ENCODE data around the gene USP53. TPM values are rescaled to one million over a fixed set of nuclear protein-coding genes. Genes with fewer than 3 reads are reported as not detected.

USP53 gene
- polyA plus RNA-seq, 2 of the 4 experiments (the other 2 are of a cell fraction): 10.2 to 50.7 TPM

DNA sequence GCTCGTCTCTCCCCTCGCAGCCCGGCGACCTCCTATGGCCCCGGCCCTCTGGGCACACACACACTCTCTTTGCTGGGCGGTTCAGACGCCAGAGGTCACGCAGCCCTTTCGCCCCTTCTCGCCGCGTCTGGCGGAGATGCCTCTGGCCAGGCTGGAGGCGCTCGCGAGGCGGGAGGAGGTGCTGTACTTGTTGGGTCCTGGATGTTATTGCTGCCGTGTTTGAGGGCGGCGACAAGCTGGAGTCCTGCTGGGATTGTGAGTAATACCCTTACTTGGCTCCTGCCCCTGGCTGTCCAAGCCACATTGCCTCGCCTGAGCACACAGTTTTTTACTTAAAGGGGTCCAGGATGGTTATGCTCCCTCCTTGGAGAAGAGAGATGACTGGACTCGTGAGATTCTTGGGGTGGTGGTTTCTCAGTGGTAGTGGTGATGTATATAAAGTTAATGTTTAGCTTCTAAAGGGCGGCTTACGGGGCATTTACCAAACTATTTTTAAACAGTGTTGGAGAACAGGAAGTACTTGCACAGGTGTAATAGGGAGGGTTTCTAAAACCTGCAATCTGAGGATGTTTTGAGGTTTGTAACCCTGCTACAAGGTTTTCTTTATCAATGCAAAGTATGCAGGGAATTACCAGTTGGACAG, 572 bp downstream of the USP53 start (continued):
- TF ChIP-seq BCL3 (IDR thresholded peaks at IDR 0.05) (no peak; the same call in 2 of the 3 replicates), JUN (IDR thresholded peaks at IDR 0.05) (peak in 1 of 2 experiments; percentile 3; a peak in 2 of 5 replicates)
- TF ChIP-seq, protein P1, sequence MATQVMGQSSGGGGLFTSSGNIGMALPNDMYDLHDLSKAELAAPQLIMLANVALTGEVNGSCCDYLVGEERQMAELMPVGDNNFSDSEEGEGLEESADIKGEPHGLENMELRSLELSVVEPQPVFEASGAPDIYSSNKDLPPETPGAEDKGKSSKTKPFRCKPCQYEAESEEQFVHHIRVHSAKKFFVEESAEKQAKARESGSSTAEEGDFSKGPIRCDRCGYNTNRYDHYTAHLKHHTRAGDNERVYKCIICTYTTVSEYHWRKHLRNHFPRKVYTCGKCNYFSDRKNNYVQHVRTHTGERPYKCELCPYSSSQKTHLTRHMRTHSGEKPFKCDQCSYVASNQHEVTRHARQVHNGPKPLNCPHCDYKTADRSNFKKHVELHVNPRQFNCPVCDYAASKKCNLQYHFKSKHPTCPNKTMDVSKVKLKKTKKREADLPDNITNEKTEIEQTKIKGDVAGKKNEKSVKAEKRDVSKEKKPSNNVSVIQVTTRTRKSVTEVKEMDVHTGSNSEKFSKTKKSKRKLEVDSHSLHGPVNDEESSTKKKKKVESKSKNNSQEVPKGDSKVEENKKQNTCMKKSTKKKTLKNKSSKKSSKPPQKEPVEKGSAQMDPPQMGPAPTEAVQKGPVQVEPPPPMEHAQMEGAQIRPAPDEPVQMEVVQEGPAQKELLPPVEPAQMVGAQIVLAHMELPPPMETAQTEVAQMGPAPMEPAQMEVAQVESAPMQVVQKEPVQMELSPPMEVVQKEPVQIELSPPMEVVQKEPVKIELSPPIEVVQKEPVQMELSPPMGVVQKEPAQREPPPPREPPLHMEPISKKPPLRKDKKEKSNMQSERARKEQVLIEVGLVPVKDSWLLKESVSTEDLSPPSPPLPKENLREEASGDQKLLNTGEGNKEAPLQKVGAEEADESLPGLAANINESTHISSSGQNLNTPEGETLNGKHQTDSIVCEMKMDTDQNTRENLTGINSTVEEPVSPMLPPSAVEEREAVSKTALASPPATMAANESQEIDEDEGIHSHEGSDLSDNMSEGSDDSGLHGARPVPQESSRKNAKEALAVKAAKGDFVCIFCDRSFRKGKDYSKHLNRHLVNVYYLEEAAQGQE (IDR thresholded peaks at IDR 0.05): no peak; the same call in 1 of the 2 replicates
- TF ChIP-seq, protein P2, sequence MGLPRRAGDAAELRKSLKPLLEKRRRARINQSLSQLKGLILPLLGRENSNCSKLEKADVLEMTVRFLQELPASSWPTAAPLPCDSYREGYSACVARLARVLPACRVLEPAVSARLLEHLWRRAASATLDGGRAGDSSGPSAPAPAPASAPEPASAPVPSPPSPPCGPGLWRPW (IDR thresholded peaks at IDR 0.05): no peak

GRCh38 chr4:119218093-119218492, 5.6 kb downstream of the USP53 start:
- H3K9me3 ChIP-seq: no peaks in the 10 kb centered on the region
- POLR2A ChIA-PET: no interaction called here
- CTCF ChIA-PET: no interaction called here
- no peak overlapping the region for H3K4me3 ChIP-seq
- FAIRE-seq (no peak), ATAC-seq (no peak), DNase-seq (ENCODE audit: low read depth in 1 of 2, low spot score in 1 of 2) (no peak)
- peaks cover 36% of the 10 kb centered on the region; the same call in 2 of the 3 replicates for H3K4me1 ChIP-seq
- H3K27ac ChIP-seq: no peak overlapping the region
- WGBS (ENCODE audit: missing lambda C conversion rate): 95% methylated on average over 1 of the region's 1 CpG
- H3K4me2 ChIP-seq: peak overlapping the region; percentile 82; the same call in 2 of the 3 replicates
- TF ChIP-seq HEYL (CRISPR knock-in tag; IDR thresholded peaks at IDR 0.05) (no peak), POLR2AphosphoS2 (conservative IDR thresholded peaks at IDR 0.05; ENCODE audit: low read length) (no peak), MAZ (IDR thresholded peaks at IDR 0.05; ENCODE audit: borderline replicate concordance, low read depth, low read length) (no peak), MAFK (IDR thresholded peaks at IDR 0.05; ENCODE audit: partially characterized antibody) (peak; percentile 48), CHD2 (IDR thresholded peaks at IDR 0.05; ENCODE audit: low read length, partially characterized antibody) (no peak), CEBPB (IDR thresholded peaks at IDR 0.05) (no peak), ZC3H11A (IDR thresholded peaks at IDR 0.05) (no peak), ATOH8 (CRISPR knock-in tag; IDR thresholded peaks at IDR 0.05; ENCODE audit: low read depth) (no peak), EP300 (IDR thresholded peaks at IDR 0.05) (no peak)

- Histone ChIP-seq H3K4me2 (no peak overlapping the region), H3K4me1 (peaks cover 22% of the 10 kb centered on the region; the same call in 2 of the 3 replicates), H3K27ac (no peak overlapping the region), H3K9me3 (no peaks in the 10 kb centered on the region), H3K4me3 (no peak overlapping the region)
- DNase-seq (ENCODE audit: low read depth in 1 of 2, low spot score in 1 of 2): no peak
- TF ChIP-seq NFE2L2 (conservative IDR thresholded peaks at IDR 0.05; ENCODE audit: low read length) (no peak), CBX2 (IDR thresholded peaks at IDR 0.05; ENCODE audit: borderline replicate concordance, low read depth) (no peak), KDM1A (IDR thresholded peaks at IDR 0.05; ENCODE audit: low read depth) (no peak), FOSB (CRISPR knock-in tag; IDR thresholded peaks at IDR 0.05) (no peak), RCOR1 (IDR thresholded peaks at IDR 0.05; ENCODE audit: low read depth, low read length) (no peak)
- TF ChIP-seq, protein P1 (IDR thresholded peaks at IDR 0.05): no peak
- no peak for FAIRE-seq
- no peak; a peak in 1 of 6 replicates for ATAC-seq
- CTCF ChIA-PET: interaction anchor here (0.7 to 1.6 kb wide), 2 partner anchors 8 to 138 kb away, joined by 3 to 4 read pairs; partner anchors contain the start of gene USP53
- POLR2A ChIA-PET: interaction anchor here (1.1 kb wide), 1 partner anchor 118 kb away, joined by 3 read pairs; no protein-coding TSS in a partner anchor
- 73% methylated on average over 4 of the region's 4 CpGs for WGBS (ENCODE audit: missing lambda C conversion rate)
These were observed 8.9 kb downstream of the USP53 start for GRCh38 chr4:119221412-119221811.

Data from A549 (cell line).